ENCODE data around the gene NOTCH2.
"Not testable (repeated sequence)": the region's sequence is repeated elsewhere in the genome, so short reads cannot be mapped to it uniquely, and the experiment has no call there.

DNA sequence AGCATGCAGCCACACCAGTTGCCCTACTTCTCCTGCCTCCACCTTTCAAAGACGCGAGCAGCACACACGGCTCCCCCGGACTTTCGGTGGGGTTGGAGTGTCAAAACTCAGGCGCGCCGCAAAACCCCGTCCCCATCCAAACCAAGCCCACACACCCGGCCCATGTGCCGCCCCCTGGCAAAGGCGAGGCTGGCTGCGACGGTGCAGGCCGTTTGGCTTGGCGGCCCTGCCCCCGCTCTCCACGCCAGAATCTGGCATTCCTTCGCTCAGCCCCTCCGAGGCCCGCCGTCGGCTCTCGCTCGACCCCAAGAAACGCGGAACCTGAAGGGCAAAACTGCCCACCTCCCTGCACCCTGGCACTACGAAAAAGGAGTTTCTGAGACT lies 787 bp downstream of the NOTCH2 start:
- TF ChIP-seq, protein P1, sequence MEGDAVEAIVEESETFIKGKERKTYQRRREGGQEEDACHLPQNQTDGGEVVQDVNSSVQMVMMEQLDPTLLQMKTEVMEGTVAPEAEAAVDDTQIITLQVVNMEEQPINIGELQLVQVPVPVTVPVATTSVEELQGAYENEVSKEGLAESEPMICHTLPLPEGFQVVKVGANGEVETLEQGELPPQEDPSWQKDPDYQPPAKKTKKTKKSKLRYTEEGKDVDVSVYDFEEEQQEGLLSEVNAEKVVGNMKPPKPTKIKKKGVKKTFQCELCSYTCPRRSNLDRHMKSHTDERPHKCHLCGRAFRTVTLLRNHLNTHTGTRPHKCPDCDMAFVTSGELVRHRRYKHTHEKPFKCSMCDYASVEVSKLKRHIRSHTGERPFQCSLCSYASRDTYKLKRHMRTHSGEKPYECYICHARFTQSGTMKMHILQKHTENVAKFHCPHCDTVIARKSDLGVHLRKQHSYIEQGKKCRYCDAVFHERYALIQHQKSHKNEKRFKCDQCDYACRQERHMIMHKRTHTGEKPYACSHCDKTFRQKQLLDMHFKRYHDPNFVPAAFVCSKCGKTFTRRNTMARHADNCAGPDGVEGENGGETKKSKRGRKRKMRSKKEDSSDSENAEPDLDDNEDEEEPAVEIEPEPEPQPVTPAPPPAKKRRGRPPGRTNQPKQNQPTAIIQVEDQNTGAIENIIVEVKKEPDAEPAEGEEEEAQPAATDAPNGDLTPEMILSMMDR (IDR thresholded peaks at IDR 0.05; ENCODE audit: low read depth, low read length, poor library complexity, severe bottlenecking): not testable (repeated sequence)
- not testable (repeated sequence) for TF ChIP-seq EZH2phosphoT487 (IDR thresholded peaks at IDR 0.05; ENCODE audit: borderline replicate concordance, low read length)
